PC-3 (cell line): Measurements from ENCODE around the gene RAF1. TPM values are rescaled to one million over a fixed set of nuclear protein-coding genes. Genes with fewer than 3 reads are reported as not detected.

Source experiments
- ATAC-seq: fragments of 200-7000 bp; cut with Tn5 transposase; 2 replicates; pipeline ENCODE4 v1.9.1; 2020; ENCODE audit warnings: mild to moderate bottlenecking, moderate library complexity
- BruUV-seq: library from RNA; stranded (reverse); fragments of 400-500 nt; replicated peaks from 2 replicates; lab custom pipeline; 2021; lab: Mats Ljungman, UMichigan
- CTCF ChIA-PET: fragments of 300-600 bp; sonication (Branson Sonifier 250); formaldehyde crosslinking; loops from one replicate; lab custom pipeline; 2022; ENCODE audit warnings: antibody characterized with exemption; lab: Charles Lee
- POLR2A ChIA-PET: fragments of 300-600 bp; sonication (Branson Sonifier 250); formaldehyde crosslinking; loops from one replicate; lab custom pipeline; 2022; ENCODE audit warnings: antibody characterized with exemption; ENCODE audit not compliant: unreplicated experiment; lab: Charles Lee
- DNase-seq: peaks from one replicate; pipeline ENCODE4 v3.0.0-alpha.2; 2015
- H2AFZ ChIP-seq: fragments of 300-600 bp; sonication (generic); 2 replicates; pipeline ENCODE4 v1.6.0; 2016; ENCODE audit warnings: antibody characterized with exemption, low read length
- H3F3A ChIP-seq: fragments of 300-600 bp; sonication (generic); one replicate; pipeline ENCODE4 v1.6.0; 2017; ENCODE audit warnings: antibody characterized with exemption, low read length, control low read depth, mild to moderate bottlenecking; ENCODE audit not compliant: unreplicated experiment
- H3K27ac ChIP-seq: fragments of 300-600 bp; sonication (generic); 2 replicates; pipeline ENCODE4 v1.5.1; 2016; ENCODE audit warnings: mild to moderate bottlenecking, low read length
- H3K27me3 ChIP-seq: fragments of 300-600 bp; sonication (generic); 2 replicates; pipeline ENCODE4 v1.6.1; 2016; ENCODE audit warnings: low read length, mixed read lengths
- H3K36me3 ChIP-seq: fragments of 300-600 bp; sonication (generic); 2 replicates; pipeline ENCODE4 v1.6.1; 2016; ENCODE audit warnings: low read depth, mixed run types, low read length, mixed read lengths
- H3K4me1 ChIP-seq: fragments of 300-600 bp; sonication (generic); 2 replicates; pipeline ENCODE4 v1.5.1; 2016; ENCODE audit warnings: low read length; ENCODE audit not compliant: insufficient read depth
- H3K4me2 ChIP-seq: fragments of 300-600 bp; sonication (generic); 2 replicates; pipeline ENCODE4 v1.6.0; 2016; ENCODE audit warnings: low read length
- H3K4me3 ChIP-seq: fragments of 300-600 bp; sonication (generic); 2 replicates; pipeline ENCODE4 v1.5.1; 2016; ENCODE audit warnings: mild to moderate bottlenecking, low read length, mixed read lengths
- H3K79me2 ChIP-seq: fragments of 300-600 bp; sonication (generic); 2 replicates; pipeline ENCODE4 v1.6.1; 2017; ENCODE audit warnings: low read length, mixed read lengths
- H3K9ac ChIP-seq: fragments of 300-600 bp; sonication (generic); 2 replicates; pipeline ENCODE4 v1.6.0; 2016; ENCODE audit warnings: mild to moderate bottlenecking, low read length
- H3K9me2 ChIP-seq: fragments of 300-600 bp; sonication (generic); replicated peaks from 2 replicates; pipeline ENCODE4 v1.6.1; 2016; ENCODE audit warnings: mixed run types, low read length, mixed read lengths
- H3K9me3 ChIP-seq: fragments of 300-600 bp; sonication (generic); 2 replicates; pipeline ENCODE4 v1.6.1; 2016; ENCODE audit warnings: low read length, mixed read lengths
- H4K20me1 ChIP-seq: fragments of 300-600 bp; sonication (generic); 2 replicates; pipeline ENCODE4 v1.6.1; 2016; ENCODE audit warnings: low read length, mixed read lengths
- EZH2 ChIP-seq: fragments of 300-600 bp; sonication (generic); IDR thresholded peaks from one replicate; pipeline ENCODE4 v1.6.1; 2017; ENCODE audit warnings: antibody characterized with exemption, mild to moderate bottlenecking, low read length; ENCODE audit not compliant: unreplicated experiment
- EZH2phosphoT487 ChIP-seq: fragments of 300-600 bp; sonication (generic); IDR thresholded peaks from 2 replicates; pipeline ENCODE4 v1.6.1; 2018; ENCODE audit warnings: mild to moderate bottlenecking, antibody characterized with exemption, low read length, borderline replicate concordance
- intact Hi-C: fragments of 100-400 bp; cut with micrococcal nuclease; formaldehyde crosslinking; loops from 2 replicates; pipeline ENCODE4 v1.9.0; 2023
- total RNA-seq: library from RNA; depleted of rRNA; stranded (reverse); fragments of >200 nt; gene quantifications from 2 replicates; pipeline ENCODE4 v1.2.3, GENCODE V29; 2014
- TF ChIP-seq, protein P1 (sequence below): fragments of 300-600 bp; sonication (generic); conservative IDR thresholded peaks from 2 replicates; pipeline ENCODE4 v1.5.1; 2017; ENCODE audit warnings: antibody characterized with exemption, low read depth, mild to moderate bottlenecking, low read length

The RAF1 gene
- total RNA-seq, 1 experiment from 2014 or later, result 130 TPM

DNA sequence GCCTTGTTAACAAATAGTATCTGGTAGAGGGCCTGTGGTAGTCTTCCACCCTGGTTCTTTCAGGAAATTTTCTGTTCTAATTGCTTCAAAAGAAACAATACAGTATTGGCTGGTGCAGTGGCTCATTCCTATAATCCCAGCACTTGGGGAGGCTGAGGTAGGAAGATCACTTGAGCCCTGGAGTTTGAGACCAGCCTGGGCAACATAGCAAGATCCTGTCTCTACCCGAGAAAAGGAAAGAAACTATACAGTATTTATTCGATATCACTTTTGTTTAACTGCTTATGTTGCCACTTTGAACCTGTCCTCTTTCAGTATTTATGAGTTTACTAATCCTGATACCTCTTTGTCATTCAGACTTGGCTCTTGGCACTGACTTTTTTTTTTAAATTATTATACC, 102.5 kb downstream of the RAF1 start:
- Histone ChIP-seq H3K27me3 (no peaks in the 10 kb centered on the region), H3K79me2 (peaks cover 94% of the 10 kb centered on the region), H3K4me2 (no peak overlapping the region), H3K4me3 (no peak overlapping the region), H2AFZ (no peak overlapping the region), H3K9ac (no peak overlapping the region), H4K20me1 (peaks cover 50% of the 10 kb centered on the region), H3F3A (no peaks in the 10 kb centered on the region), H3K9me2 (no peaks in the 10 kb centered on the region), H3K27ac (no peak overlapping the region), H3K9me3 (peaks cover 4% of the 10 kb centered on the region; the same call in 1 of the 2 replicates), H3K4me1 (peaks cover 16% of the 10 kb centered on the region), H3K36me3 (peaks cover 7% of the 10 kb centered on the region; the same call in 1 of the 2 replicates)
- no peak for TF ChIP-seq EZH2phosphoT487
- no peak for TF ChIP-seq EZH2
- TF ChIP-seq, protein P1, sequence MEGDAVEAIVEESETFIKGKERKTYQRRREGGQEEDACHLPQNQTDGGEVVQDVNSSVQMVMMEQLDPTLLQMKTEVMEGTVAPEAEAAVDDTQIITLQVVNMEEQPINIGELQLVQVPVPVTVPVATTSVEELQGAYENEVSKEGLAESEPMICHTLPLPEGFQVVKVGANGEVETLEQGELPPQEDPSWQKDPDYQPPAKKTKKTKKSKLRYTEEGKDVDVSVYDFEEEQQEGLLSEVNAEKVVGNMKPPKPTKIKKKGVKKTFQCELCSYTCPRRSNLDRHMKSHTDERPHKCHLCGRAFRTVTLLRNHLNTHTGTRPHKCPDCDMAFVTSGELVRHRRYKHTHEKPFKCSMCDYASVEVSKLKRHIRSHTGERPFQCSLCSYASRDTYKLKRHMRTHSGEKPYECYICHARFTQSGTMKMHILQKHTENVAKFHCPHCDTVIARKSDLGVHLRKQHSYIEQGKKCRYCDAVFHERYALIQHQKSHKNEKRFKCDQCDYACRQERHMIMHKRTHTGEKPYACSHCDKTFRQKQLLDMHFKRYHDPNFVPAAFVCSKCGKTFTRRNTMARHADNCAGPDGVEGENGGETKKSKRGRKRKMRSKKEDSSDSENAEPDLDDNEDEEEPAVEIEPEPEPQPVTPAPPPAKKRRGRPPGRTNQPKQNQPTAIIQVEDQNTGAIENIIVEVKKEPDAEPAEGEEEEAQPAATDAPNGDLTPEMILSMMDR, result no peak
- POLR2A ChIA-PET, result no interaction called here
- intact Hi-C loops, result no loop called here
- DNase-seq (no peak), ATAC-seq (no peak)
- BruUV-seq, result no TSS peak
- CTCF ChIA-PET, result no interaction called here

DNA sequence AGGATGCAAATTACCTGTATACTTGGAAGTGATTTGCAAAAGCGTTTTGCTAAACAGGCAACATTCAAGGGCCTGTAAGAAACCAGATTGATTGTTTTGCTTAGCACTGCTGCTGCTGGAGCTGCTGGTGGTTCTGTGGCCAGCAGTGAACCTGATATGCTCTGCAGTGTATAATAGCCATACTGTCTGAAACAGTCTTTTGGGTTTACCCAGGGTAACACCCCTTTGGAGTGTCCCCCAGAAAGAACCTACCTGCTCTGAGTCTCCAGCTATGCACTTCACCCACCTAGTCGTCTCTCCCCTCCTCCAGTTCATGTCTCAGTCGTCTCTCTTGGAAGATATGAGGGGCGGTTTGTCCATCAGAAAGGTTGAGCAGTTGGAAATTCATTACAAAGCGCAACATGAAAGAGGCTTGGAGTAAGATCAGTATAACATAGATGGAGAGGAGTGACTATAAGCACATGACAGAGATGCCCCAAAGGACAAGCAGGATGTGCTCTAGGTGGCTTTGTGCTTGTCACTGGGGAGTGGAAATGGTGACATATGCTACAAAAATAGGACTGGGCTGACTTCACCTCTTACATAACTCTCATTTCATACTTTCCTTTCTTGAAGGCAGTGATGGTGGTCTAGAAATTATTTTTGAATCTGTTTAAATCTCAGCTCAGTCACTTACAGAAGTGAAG, 103.3 kb downstream of the RAF1 start:
- BruUV-seq, result no TSS peak
- Histone ChIP-seq H3K27ac (no peak overlapping the region), H3K4me2 (no peak overlapping the region), H3K36me3 (no peaks in the 10 kb centered on the region), H3K9me3 (no peaks in the 10 kb centered on the region), H3K79me2 (peaks cover 87% of the 10 kb centered on the region), H3K27me3 (no peaks in the 10 kb centered on the region), H3K4me1 (peaks cover 16% of the 10 kb centered on the region), H3K4me3 (no peak overlapping the region), H4K20me1 (peaks cover 45% of the 10 kb centered on the region), H3K9me2 (no peaks in the 10 kb centered on the region), H2AFZ (no peak overlapping the region), H3K9ac (no peak overlapping the region), H3F3A (no peaks in the 10 kb centered on the region)
- intact Hi-C loops, result no loop called here
- CTCF ChIA-PET, result no interaction called here
- ATAC-seq (no peak), DNase-seq (no peak)
- POLR2A ChIA-PET, result no interaction called here
- TF ChIP-seq, protein P1, result no peak
- TF ChIP-seq EZH2 (no peak), EZH2phosphoT487 (no peak)

DNA sequence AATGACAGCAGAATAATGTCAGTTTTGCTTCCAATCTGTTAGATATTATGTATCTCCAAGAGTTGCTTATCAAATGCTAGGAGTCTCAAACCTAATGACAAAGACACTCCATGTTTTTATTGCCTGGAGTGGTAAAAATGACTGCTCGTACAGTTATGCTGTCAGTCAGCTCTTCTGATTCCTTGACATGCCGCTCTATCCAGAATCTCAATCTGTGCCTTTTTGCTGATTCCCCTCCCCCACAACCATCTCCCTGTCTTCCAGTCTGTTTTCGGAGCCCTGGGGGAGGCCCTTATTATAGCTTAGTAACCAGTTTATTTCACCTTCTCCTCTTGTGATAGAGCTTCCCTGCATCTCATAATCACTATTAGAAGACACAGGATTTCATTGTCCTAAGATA, 104.4 kb downstream of the RAF1 start:
- peaks cover 16% of the 10 kb centered on the region for H3K4me1 ChIP-seq
- H3K27me3 ChIP-seq, result no peaks in the 10 kb centered on the region
- ChIA-PET POLR2A (no interaction called here), CTCF (no interaction called here)
- no peaks in the 10 kb centered on the region for H3F3A ChIP-seq
- H3K79me2 ChIP-seq, result peaks cover 76% of the 10 kb centered on the region
- no peaks in the 10 kb centered on the region for H3K36me3 ChIP-seq
- peak overlapping the region; percentile 78 for H3K4me3 ChIP-seq
- no peak overlapping the region for H3K9ac ChIP-seq
- intact Hi-C loops, result loop anchor here (5.0 to 10.0 kb wide), 2 partner anchors 103 to 335 kb away; partner anchors contain the start of gene RAF1
- no peak overlapping the region for H3K27ac ChIP-seq
- H3K9me2 ChIP-seq, result no peaks in the 10 kb centered on the region
- H3K4me2 ChIP-seq, result peak overlapping the region; percentile 82
- ATAC-seq (no peak), DNase-seq (no peak)
- TF ChIP-seq, protein P1, result no peak
- no peak for TF ChIP-seq EZH2
- no peak for TF ChIP-seq EZH2phosphoT487
- H2AFZ ChIP-seq, result no peak overlapping the region
- peaks cover 45% of the 10 kb centered on the region for H4K20me1 ChIP-seq
- H3K9me3 ChIP-seq, result no peaks in the 10 kb centered on the region
- no TSS peak for BruUV-seq
